Parathyroid adenoma (tissue), 2 donors: ENCODE results near the gene RNH1.

ENCODE experiments used
- H2AFZ ChIP-seq: fragments of 300-600 bp; sonication (generic); one replicate; pipeline ENCODE4 v1.7.0; 2017; ENCODE audit warnings: antibody characterized with exemption, mild to moderate bottlenecking
- H3K27ac ChIP-seq: fragments of 300-600 bp; sonication (generic); one replicate; pipeline ENCODE4 v1.7.0; 2017
- H3K27me3 ChIP-seq: fragments of 300-600 bp; sonication (generic); one replicate; pipeline ENCODE4 v1.7.0; 2017; ENCODE audit warnings: low read length; ENCODE audit not compliant: control insufficient read depth, insufficient read depth
- H3K36me3 ChIP-seq: fragments of 300-600 bp; sonication (generic); one replicate; pipeline ENCODE4 v1.7.0; 2017; ENCODE audit warnings: low read length; ENCODE audit not compliant: control insufficient read depth, insufficient read depth
- H3K4me1 ChIP-seq: fragments of 300-600 bp; sonication (generic); one replicate; pipeline ENCODE4 v1.7.0; 2017; ENCODE audit warnings: control low read depth
- H3K4me2 ChIP-seq: fragments of 300-600 bp; sonication (generic); one replicate; pipeline ENCODE4 v1.7.0; 2017; ENCODE audit warnings: low read length
- H3K4me3 ChIP-seq: fragments of 300-600 bp; sonication (generic); one replicate; pipeline ENCODE4 v1.7.0; 2017; ENCODE audit warnings: low read depth, low read length
- H3K79me2 ChIP-seq: fragments of 300-600 bp; sonication (generic); one replicate; pipeline ENCODE4 v1.7.0; 2017; ENCODE audit warnings: control low read depth
- H3K9ac ChIP-seq: fragments of 300-600 bp; sonication (generic); one replicate; pipeline ENCODE4 v1.7.0; 2017; ENCODE audit warnings: mild to moderate bottlenecking
- H3K9me3 ChIP-seq: fragments of 300-600 bp; sonication (generic); one replicate; pipeline ENCODE4 v1.7.0; 2017; ENCODE audit warnings: low read length; ENCODE audit not compliant: control insufficient read depth
- CTCF ChIP-seq: fragments of 300-600 bp; sonication (generic); IDR thresholded peaks from one replicate; pipeline ENCODE4 v1.7.0; 2017; ENCODE audit warnings: antibody characterized with exemption, mild to moderate bottlenecking
- donor health status: primary hyperparathyroidism.

RNH1 gene

GRCh38 chr11:501683-502287 lies 5.3 kb downstream of the RNH1 start:
- Histone ChIP-seq H3K27me3 (no peaks in the 10 kb centered on the region), H3K9ac (no peak overlapping the region), H3K27ac (no peak overlapping the region), H3K4me2 (no peak overlapping the region), H3K36me3 (no peaks in the 10 kb centered on the region), H3K4me3 (no peak overlapping the region), H3K4me1 (peaks cover 18% of the 10 kb centered on the region), H2AFZ (no peak overlapping the region), H3K9me3 (no peaks in the 10 kb centered on the region), H3K79me2 (peaks cover 12% of the 10 kb centered on the region)
- no peak for TF ChIP-seq CTCF

GRCh38 chr11:501001-501682 lies 5.9 kb downstream of the RNH1 start:
- H3K27me3 ChIP-seq: no peaks in the 10 kb centered on the region
- no peak for TF ChIP-seq CTCF
- peaks cover 18% of the 10 kb centered on the region for H3K4me1 ChIP-seq
- H2AFZ ChIP-seq: no peak overlapping the region
- no peak overlapping the region for H3K4me2 ChIP-seq
- no peaks in the 10 kb centered on the region for H3K36me3 ChIP-seq
- H3K79me2 ChIP-seq: peaks cover 12% of the 10 kb centered on the region
- no peak overlapping the region for H3K4me3 ChIP-seq
- H3K9me3 ChIP-seq: no peaks in the 10 kb centered on the region
- H3K9ac ChIP-seq: no peak overlapping the region
- no peak overlapping the region for H3K27ac ChIP-seq

GRCh38 chr11:499201-500076 lies 7.6 kb downstream of the RNH1 start:
- peak overlapping the region; percentile 87 for H3K27ac ChIP-seq
- H3K36me3 ChIP-seq: no peaks in the 10 kb centered on the region
- no peak overlapping the region for H3K4me3 ChIP-seq
- H3K4me2 ChIP-seq: no peak overlapping the region
- peaks cover under 1% of the 10 kb centered on the region for H3K79me2 ChIP-seq
- peaks cover 18% of the 10 kb centered on the region for H3K4me1 ChIP-seq
- H3K27me3 ChIP-seq: no peaks in the 10 kb centered on the region
- H3K9ac ChIP-seq: no peak overlapping the region
- no peak for TF ChIP-seq CTCF
- no peak overlapping the region for H2AFZ ChIP-seq
- no peaks in the 10 kb centered on the region for H3K9me3 ChIP-seq

GRCh38 chr11:498297-499181 lies 8.5 kb downstream of the RNH1 start:
- H3K4me2 ChIP-seq: peak overlapping the region; percentile 51
- H3K9me3 ChIP-seq: no peaks in the 10 kb centered on the region
- H3K4me1 ChIP-seq: peaks cover 18% of the 10 kb centered on the region
- peak overlapping the region; percentile 5 for H3K4me3 ChIP-seq
- no peaks in the 10 kb centered on the region for H3K79me2 ChIP-seq
- H3K9ac ChIP-seq: no peak overlapping the region
- H2AFZ ChIP-seq: no peak overlapping the region
- no peaks in the 10 kb centered on the region for H3K27me3 ChIP-seq
- H3K36me3 ChIP-seq: no peaks in the 10 kb centered on the region
- no peak for TF ChIP-seq CTCF
- peak overlapping the region; percentile 87 for H3K27ac ChIP-seq
